Activated CD8-positive, alpha-beta memory T cell treated with anti-CD3 and anti-CD28 coated beads for 36 hours (primary cell): Measurements from ENCODE around the gene MYT1. TPM values are rescaled to one million over a fixed set of nuclear protein-coding genes. Genes with fewer than 3 reads are reported as not detected.
"Not testable (repeated sequence)": the region's sequence is repeated elsewhere in the genome, so short reads cannot be mapped to it uniquely, and the experiment has no call there.

Experiments used
- CTCF ChIA-PET: fragments of 350-600 bp; sonication (Branson Sonifier 250); formaldehyde crosslinking; loops from one replicate; lab custom pipeline; 2021; ENCODE audit warnings: antibody characterized with exemption; lab: Charles Lee
- POLR2A ChIA-PET: fragments of 350-600 bp; sonication (Branson Sonifier 250); formaldehyde crosslinking; loops from one replicate; lab custom pipeline; 2021; ENCODE audit warnings: antibody characterized with exemption; lab: Charles Lee
- total RNA-seq, 2 experiments: library from RNA; stranded (reverse); gene quantifications; one replicate each; pipeline ENCODE4 v1.2.3, GENCODE V29; 2021

Gene MYT1
- total RNA-seq, 2 experiments from 2014 or later: not detected

DNA sequence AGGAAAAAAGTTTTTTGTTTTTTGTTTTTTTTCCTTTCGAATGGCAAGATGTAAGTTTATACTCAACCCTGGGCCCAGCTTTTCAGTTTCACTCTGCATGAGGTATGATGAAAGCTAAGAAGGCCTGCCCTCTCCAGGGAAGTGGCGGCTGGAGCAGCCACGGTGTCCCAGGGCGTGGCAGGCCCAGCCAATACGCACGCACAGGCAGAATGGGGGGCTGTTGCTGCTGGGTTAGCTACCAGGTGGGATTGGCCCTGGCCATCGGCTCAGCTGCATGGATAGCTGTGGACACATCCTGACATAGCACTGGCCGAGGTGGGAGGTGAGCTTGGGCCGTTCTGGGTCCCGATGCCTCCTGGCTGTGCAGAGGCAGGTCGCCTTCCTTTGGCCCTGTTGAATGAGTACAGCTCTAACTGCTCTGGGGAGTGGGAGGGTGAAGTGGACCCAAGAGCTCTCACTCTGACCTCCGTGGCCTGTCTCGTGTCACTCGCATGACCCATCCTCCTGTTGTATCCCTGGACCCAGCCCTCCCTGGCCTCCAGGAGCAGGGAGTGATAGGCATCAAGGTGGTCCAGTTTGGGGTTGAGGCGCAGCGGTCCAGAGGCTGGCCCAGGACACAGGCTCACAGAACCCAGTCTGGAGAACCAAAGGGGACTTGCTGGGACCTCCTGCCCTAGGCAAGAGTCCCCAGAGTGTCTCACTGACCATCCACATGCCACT lies 18.1 kb downstream of the MYT1 start:
- ChIA-PET POLR2A (no interaction called here), CTCF (no interaction called here)

DNA sequence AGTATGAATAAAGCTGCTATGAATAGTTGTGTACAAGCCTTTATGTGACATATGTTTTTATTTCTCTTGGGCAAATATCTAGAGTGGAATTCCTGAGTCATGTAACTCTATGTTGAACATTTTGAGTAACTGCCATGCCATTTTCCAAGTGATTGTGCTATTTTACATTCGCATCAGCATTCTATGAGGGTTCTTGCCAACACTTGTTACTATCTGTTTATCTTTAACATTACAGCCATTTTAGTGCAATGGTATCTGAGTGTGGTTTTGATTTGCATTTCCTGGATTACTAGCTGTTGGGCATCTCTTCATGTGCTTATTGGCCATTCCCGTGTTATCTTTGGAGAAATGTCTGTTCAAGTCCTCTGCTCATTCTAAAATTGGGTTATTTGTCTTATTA lies 19.1 kb downstream of the MYT1 start:
- CTCF ChIA-PET: no interaction called here
- POLR2A ChIA-PET: interaction anchor here (0.6 kb wide), 1 partner anchor 246 kb away, joined by 5 read pairs; no protein-coding TSS in a partner anchor

DNA sequence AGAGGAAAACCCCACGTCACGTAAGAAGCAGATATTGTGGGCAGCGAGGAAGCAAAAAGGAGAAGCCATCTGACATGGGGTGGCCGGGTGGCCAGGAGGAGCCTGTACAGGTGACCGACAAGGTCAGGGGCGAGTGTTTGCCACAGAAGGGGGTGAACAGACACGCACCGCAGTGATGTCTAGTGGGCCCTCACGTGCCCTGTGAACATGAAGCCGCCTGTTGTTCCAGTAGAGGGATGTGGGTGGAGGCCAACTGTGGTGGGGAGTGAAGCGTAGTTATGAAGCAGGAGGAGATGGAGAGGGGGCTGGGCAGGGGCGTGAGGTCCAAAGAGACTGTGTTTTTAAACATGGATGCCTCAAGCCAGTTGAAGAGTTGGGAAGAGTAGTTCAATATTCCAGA lies 20.5 kb downstream of the MYT1 start:
- ChIA-PET CTCF (no interaction called here), POLR2A (no interaction called here)

DNA sequence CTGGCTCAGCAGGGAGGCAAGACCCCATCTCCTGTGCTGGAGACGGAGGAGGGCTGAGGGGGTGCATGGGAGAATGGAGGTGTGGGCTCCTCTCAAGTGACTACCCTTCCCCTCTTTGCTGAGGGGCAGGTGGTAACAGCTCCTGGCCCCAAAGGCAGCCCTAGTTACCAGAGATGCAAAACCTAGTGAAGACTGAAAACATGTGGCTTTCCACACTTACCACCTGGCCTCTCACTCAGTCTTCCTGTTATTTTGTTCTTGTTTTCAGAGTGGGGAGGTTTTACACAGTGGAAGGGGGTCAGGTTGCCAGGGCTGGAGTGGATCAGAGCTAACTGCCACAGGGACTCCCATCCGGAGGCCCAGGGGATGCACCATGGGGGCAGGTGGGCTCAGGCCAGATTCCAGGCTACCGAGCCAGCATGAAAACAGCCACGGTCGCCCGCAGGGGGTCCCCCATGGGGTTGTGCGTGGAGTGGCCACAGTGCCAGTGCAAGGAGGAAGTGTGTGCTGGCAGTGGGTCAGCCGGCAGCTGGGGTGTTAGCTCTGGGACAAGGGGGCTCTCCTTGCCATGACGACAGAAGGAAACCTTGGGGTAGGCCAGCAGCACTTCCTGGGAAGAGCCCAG lies 21.1 kb downstream of the MYT1 start:
- CTCF ChIA-PET: no interaction called here

DNA sequence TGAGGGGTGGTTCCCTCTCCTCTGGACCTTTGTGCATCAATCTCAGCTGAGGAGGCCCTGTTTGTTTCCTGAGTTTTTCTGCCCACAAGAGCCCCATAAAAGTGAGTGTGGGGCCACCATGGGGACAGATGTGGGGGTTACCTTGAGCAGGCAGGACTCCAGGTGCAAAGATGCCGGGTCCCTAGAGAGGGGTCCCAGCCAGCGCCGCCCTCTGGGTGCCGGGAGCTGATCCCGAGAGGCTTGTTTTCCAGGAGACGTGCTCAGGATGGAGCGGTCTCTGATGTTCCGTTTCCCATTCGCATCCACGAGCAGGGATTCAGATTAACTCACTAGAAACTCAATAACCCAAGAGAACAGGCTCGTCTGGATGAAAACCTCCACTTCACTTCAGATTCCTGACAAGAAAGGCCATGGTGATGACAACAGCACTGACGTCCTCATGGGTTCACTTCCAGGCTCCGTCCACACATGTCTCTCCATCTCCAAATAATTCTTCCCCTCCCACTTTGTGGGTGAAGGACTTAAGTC lies 21.9 kb downstream of the MYT1 start:
- POLR2A ChIA-PET: no interaction called here
- CTCF ChIA-PET: no interaction called here

More for the DNA sequence above, 21.1 kb downstream of the MYT1 start:
- POLR2A ChIA-PET: no interaction called here

DNA sequence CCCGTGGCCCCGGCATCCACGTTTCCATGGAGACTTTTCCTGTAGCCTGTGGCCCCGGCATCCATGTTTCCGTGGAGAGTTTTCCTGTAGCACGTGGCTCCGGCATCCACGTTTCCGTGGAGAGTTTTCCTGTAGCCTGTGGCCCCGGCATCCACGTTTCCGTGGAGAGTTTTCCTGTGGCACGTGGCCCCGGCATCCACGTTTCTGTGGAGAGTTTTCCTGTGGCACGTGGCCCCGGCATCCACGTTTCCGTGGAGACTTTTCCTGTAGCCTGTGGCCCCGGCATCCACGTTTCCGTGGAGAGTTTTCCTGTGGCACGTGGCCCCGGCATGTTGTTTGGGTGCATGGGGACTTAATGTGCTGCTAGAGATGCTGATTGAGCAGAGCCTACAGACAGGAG lies 23.0 kb downstream of the MYT1 start:
- CTCF ChIA-PET, POLR2A ChIA-PET: not testable (repeated sequence)

DNA sequence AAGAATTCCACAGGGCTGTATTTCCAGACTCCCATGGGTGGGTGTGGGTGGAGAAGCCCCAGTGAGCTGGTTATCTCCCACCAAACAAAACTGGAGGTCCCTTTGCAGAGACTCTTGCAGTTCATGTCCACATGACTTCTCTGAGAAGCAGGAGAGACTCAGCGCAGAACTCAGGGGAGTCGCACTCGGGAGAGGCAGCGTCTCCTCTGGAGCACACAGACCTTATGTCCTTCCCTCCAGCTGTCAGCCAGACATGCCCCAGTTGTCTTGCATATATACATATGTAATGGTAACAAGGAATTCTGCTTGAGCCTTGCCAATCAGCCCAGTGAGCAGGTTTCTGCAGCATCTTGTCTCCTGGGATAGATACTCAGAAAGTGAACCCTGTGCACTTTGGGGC lies 23.8 kb downstream of the MYT1 start:
- ChIA-PET CTCF (no interaction called here), POLR2A (no interaction called here)

DNA sequence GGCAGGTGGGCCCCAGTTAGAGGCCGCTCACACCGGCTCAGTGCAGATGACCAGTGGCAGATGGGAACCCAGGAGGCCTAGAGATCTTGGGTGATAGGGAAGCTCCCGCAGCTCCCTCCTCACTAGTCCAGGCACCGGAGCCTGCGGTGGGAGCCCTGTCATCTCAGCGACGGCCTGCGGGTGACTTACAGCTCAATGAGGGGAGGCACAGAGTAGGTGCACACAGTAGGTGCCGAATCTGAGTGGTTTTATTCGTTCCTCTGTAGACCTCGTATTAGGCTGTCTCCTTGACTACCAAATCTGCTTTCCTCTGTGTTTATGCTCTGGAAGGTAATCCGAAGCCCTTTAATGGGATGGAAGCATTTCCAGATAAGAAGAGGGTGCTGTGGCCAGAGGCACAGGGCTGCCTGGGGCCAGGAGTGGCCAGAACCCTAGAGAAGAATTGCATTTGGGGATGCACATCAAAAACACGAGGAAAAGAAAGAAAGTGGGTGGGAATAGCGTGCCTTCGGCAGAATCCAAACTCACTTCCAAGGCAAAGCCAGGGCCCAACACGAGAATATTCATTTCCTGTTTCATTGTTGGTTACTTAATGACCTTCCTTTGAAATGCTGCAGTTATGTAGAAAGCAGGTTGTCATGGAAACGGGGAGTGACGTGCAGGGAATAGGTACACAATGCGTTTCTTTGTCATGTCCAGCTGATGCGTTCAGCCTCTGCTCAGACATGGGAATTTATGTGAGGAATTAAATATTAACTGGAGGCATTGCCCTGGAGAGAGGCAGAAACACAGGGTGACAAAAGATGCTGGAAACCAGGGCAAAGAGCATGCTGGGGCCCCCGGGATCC lies 24.7 kb downstream of the MYT1 start:
- ChIA-PET POLR2A (no interaction called here), CTCF (no interaction called here)

DNA sequence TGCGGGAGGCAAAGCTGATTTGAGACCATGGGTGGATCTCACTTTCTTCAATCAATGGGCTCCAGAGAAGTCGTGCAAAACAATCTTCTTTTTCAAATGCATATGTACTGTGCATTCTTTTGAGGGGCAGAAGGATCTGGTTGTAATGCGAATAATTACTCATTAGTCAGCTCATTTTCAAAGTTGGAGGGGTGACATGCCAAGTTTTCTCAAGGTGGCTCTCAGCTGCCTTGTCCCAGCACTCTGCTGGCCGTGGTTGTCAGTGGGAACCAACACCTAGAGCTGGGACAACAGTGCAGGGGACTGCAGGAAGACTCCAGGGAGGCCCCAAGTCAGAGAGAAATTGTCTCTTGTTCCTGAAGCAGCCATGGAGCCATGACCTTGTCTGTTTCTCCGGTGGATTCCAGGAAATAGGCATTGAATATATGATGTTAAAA lies 25.3 kb downstream of the MYT1 start:
- POLR2A ChIA-PET: no interaction called here
- CTCF ChIA-PET: no interaction called here

DNA sequence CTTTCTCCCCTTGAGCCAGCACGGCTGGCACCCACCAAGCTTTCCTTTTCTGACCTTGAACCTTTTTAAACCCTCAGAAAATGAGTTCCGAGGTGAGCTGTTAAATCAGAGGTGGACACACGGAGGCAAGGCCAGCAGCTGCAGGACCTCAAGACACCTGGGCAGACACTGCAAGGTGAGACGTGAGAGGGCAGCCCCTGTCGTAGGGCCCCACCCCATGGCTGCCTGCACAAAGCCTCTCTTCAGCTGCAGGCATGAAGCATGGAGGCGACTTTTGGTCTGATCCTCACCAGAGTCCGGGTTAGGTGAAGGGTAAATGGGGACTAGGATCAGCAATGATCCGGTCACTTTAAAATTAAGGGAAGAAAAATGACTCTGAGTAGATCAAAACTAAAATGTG lies 25.7 kb downstream of the MYT1 start:
- ChIA-PET POLR2A (no interaction called here), CTCF (no interaction called here)

DNA sequence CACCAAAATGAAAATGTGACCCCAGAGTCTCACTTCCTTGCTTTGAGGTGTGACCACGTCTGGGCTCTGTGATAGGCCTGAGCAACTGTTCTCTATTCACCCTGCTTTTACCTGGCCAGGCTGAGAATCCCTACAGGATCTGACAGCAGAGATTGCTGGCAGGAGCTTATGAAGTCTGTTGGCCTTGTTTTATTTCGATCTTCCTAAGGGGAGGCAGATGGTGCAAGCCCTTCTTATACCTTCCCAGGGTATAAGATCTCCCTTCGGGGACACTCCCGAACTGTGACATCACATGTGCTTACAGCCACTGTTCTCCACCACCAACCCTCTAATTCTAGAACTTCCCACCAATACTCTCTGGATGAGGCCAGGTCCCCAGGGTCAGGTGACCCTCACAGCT lies 26.8 kb downstream of the MYT1 start:
- POLR2A ChIA-PET: no interaction called here

DNA sequence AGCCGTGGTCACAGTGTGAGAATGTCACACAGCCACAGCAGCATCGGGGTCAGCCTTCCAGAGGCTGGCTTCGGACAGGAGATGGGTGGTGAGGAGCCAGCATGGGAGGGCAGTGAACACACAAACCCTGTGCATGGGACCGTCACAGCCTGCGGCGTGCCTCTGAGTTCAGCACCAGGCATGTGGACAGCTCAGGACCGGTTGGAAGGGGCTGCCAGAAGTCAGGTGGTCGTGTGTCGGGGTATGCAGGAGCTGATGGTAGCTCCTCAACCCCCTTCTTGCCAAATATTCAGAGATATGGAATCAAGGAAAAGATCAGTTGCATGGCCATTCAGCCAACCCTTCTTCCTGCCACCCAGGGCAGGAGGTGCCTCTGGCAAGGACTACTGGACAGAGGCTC lies 28.2 kb downstream of the MYT1 start:
- POLR2A ChIA-PET: no interaction called here
- CTCF ChIA-PET: no interaction called here

More for the DNA sequence above, 26.8 kb downstream of the MYT1 start:
- CTCF ChIA-PET: no interaction called here

DNA sequence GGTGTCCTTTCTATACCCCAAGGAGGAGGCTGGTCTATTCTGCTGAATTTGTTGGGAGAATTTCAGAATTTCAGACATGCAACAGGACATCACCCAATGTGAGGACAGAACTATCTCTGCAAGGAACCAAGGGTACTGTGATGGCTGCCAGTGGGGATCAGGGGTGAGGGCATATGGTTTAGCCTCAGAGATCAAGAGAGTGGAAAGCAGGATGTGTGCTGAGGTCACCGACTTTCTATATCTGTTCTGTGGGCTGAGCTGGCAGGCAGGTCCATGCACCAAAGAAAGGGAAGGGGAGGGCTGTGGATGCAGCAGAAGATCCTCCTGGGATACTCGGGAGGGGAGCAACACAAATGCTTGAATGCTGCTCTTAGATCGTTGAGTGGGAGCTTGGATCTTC lies 28.8 kb downstream of the MYT1 start:
- ChIA-PET CTCF (no interaction called here), POLR2A (no interaction called here)

DNA sequence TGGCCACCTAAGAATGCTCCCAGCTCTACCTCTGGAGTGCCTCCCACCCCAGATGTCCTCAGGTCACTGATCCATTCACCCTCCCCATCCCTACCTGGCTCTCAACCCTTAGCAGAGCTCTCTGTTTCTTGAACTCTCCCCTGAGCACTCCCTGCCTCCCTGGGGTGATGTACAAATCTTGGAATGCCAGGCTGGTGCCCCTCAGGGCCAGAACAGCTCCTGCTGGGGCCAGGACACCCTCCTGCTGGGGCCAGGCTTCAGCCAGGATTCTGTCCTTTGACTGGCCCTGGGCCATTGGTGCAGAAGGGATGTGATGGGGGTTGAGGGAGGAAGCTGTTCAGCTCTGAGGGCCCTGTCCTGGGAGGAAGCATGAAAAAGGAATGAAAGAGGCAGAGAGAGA lies 30.0 kb downstream of the MYT1 start:
- ChIA-PET CTCF (no interaction called here), POLR2A (interaction anchor here (0.6 kb wide), 1 partner anchor 752 kb away, joined by 3 read pairs; no protein-coding TSS in a partner anchor)

DNA sequence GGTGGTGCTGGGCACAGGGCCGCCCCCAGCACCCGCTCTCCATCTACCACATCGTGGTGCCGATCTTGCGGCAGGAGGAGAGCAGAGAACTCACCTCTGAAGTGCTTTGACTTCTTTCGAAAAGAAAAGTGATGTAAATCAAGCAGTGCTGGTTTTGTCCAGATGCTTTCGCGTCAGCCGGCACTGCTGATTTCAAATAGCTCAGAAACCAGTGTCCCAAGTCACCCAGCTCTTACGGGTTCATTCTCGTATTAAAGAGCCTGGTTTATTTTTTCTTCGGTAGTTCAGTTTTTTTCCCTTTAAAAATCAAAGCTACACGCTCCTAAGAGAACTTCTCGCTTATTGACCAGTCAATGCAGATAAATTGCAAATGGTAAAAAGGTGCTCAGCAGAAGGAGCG lies 32.1 kb downstream of the MYT1 start:
- POLR2A ChIA-PET: no interaction called here
- CTCF ChIA-PET: no interaction called here

DNA sequence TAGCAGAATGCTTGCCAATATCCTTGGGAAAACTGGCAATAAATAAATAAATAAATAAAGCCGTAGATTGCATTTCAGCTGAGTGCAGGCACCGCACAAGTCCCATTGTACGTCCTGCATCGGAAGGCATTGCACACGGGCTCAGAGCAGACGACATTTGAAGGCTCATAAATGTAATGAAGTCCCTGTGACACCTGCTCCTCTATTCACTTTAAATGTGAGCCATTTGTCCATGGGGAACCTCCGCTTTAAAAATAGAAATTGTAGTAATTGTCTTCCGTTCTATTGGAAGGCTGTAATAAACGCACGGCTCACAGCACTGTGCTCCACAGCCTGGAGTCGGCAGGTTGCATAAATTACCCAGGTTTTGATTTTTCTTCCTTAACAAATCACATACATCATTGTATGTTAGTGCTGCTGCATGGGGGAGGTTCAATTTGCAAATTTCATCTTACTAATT lies 32.6 kb downstream of the MYT1 start:
- CTCF ChIA-PET: no interaction called here

DNA sequence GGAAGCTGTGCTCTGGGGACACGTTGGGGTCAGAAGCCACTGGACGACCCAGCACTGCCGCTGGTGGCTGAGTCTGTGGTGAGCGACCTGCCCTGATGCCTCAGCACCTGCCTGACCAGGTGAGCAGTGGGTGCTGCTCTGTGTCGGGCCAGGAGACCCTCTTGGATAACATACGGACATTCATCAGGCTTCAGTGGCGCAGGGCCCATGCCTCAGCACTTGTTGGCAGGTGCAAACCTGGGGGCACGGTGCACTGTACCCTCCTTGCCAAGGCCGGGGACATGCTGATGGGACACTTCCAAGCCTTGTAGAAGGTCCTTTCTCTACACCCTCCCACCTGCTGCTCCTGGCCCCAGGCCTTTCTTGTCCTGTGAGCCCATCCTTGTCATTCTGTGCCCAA lies 34.1 kb downstream of the MYT1 start:
- POLR2A ChIA-PET: no interaction called here
- CTCF ChIA-PET: no interaction called here

More for the DNA sequence above, 32.6 kb downstream of the MYT1 start:
- POLR2A ChIA-PET: no interaction called here

DNA sequence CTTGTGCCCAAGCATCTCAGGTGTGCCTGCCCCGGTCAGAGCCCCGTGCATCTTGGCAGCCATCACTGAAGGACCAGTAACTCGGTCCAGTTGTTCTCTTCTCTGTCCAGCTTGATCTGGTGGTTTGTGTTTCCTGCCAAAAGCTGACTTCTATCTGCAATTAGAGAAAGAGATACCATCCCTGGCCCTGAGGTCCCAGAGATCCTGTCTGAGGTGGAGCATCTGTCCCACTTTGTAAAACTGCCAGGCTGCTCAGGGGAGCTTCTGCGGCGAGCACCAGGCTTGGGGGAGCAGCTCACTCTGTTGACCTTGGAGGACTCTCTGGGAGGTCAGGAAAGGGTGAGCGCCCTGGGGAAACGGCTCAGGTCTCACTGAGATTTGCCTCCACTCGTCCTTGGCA lies 35.1 kb downstream of the MYT1 start:
- CTCF ChIA-PET: no interaction called here
- POLR2A ChIA-PET: no interaction called here

DNA sequence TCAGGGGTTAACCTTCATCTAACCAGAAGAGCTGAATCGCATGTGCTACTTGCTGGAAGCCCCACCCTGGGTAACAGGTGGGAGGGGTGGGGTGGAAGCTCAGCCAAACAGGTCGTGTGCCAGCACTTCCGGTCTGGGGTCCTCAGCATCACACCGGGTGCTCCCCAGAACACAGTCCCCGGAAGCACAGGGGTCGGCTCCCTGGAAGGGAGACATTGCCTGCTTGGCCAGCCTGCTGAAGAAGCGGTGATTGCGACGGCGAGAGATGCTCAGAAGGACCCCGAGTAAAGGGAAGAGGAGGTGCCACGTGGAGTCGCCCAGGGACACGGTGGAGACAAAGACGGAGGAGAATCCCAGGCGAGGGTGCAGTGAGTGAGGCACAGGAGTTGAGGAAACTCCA lies 36.5 kb downstream of the MYT1 start:
- POLR2A ChIA-PET: no interaction called here
- CTCF ChIA-PET: no interaction called here

DNA sequence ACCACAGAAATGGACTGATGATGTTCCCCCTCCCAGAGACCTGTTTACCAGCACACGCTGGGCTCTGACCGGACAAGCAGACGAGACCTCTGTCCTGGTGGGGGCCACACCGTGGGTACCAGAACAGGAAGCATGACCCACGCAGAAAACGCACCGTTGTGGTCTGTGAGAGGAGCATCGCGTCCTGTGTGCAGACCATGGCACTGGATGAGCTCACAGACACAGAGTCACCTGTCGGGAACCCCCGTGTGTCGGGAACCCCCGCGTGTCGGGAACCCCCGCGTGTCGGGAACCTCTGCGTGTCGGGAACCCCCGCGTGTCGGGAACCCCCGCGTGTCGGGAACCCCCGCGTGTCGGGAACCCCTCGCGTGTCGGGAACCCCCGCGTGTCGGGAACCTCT lies 37.4 kb downstream of the MYT1 start:
- ChIA-PET POLR2A (no interaction called here), CTCF (no interaction called here)
